Measurements from ENCODE around the gene CYP26A1. TPM values are rescaled to one million over a fixed set of nuclear protein-coding genes. Genes with fewer than 3 reads are reported as not detected.

Gene CYP26A1
- total RNA-seq, 1 donor from 2014 or later = 0.18 TPM

DNA sequence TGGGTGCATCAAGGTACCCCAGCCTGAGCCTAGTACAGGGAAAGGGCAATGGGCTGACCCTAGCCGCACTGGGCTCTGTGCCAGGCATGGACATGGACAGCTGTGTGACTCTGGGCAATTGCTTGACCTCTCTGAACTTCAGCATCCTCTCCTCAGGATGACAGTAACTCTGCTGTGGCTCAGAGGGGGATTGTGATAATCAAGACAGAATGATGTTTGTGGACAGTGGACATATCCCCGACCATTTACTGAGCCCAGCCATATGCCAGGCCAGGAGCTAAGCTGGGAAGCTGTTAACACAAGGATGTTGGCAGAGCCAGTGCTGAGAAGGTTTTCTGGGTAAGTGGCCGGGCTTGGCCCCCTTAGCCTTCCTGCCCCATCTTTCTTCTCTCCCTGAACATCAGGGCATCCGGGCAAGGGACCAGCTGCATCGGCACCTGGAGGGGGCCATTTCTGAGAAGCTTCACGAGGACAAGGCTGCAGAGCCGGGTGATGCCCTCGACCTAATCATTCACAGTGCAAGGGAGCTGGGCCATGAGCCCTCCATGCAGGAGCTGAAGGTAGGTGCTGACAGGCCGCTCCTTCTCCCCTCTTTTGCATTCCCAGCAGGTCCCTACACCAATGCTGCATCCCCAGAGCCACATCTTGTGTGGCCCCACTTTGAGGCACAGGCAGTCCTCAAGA, 9.6 kb upstream of the CYP26A1 start:
- Histone ChIP-seq H3K27me3 (ENCODE audit: insufficient read depth, low read length) (peaks cover 88% of the 10 kb centered on the region), H2AFZ (ENCODE audit: low read depth, low read length) (no peak overlapping the region), H3K9me3 (ENCODE audit: insufficient read depth, low read depth, low read length) (peaks cover 5% of the 10 kb centered on the region), H3K36me3 (ENCODE audit: insufficient read depth, low read length) (no peaks in the 10 kb centered on the region), H3K9ac (ENCODE audit: low read length) (no peak overlapping the region), H3K4me1 (ENCODE audit: insufficient read depth, low read length) (peaks cover 21% of the 10 kb centered on the region), H4K20me1 (ENCODE audit: insufficient read depth, low read length) (no peaks in the 10 kb centered on the region), H3K27ac (ENCODE audit: low read depth, low read length) (no peak overlapping the region), H3K4me3 (ENCODE audit: insufficient read depth, low read depth, low read length) (no peak overlapping the region), H3K4me2 (ENCODE audit: low read length) (peak overlapping the region; percentile 8), H3K79me2 (ENCODE audit: insufficient read depth, low read length) (no peaks in the 10 kb centered on the region)
- TF ChIP-seq CTCF (IDR thresholded peaks at IDR 0.05; ENCODE audit: insufficient read depth, low read depth, low read length) (no peak), EZH2 (IDR thresholded peaks at IDR 0.05; ENCODE audit: insufficient read depth, low read length) (no peak)
- Mint-ChIP-seq H3K27ac (ENCODE audit: unreplicated experiment) (peak overlapping the region; percentile 81), H3K9me3 (ENCODE audit: unreplicated experiment) (peaks cover 27% of the 10 kb centered on the region), H3K36me3 (ENCODE audit: low read depth, unreplicated experiment) (no peaks in the 10 kb centered on the region), H3K27me3 (ENCODE audit: low read depth, unreplicated experiment) (peaks cover 83% of the 10 kb centered on the region), H3K4me3 (ENCODE audit: unreplicated experiment) (no peak overlapping the region), H3K4me1 (ENCODE audit: low read depth, unreplicated experiment) (no peaks in the 10 kb centered on the region)
- DNase-seq (ENCODE audit: low read depth) (no peak), FAIRE-seq (no peak)

DNA sequence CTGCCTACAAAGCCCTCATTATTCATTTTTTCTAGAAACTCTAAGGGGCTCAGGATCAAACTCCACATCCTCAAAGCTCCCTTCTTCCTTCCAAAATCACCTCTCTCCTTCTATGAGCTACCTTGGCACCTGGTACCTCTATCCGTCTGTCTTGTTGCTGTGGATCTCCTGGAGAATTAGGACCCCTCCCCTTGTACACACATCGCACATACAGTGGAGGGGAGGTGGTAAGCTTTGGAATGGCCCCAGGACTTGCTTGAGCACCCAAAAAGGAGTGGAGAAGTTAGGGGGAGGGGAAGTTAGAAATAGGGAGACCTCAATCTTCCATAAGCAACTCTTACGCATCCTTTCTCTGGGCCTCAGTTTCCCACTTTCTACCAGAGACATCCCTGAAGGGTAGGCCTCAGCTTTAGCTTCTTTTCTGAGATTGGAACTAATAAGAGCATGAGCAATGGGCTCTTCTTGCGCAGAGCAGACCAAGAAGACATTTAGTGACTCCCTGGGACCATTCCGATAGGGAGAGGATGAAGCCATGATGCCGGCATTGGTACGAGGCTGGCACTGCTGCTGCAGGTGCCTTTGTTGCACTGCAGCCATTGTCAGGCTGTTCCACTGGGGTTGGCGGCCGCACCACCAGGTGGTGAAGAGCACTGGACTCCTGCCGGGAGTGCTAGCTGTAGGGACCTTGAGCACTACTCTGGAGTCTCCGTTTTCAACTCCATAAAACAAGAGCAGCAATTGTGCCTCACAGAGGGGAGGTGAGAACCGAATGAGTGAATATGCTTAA, 8.6 kb upstream of the CYP26A1 start:
- H3K36me3 ChIP-seq (ENCODE audit: insufficient read depth, low read length) = no peaks in the 10 kb centered on the region
- peaks cover 21% of the 10 kb centered on the region for H3K9me3 Mint-ChIP-seq (ENCODE audit: unreplicated experiment)
- no peak overlapping the region for H3K27ac ChIP-seq (ENCODE audit: low read depth, low read length)
- no peak overlapping the region for H3K4me3 ChIP-seq (ENCODE audit: insufficient read depth, low read depth, low read length)
- peaks cover 21% of the 10 kb centered on the region for H3K4me1 ChIP-seq (ENCODE audit: insufficient read depth, low read length)
- peaks cover 86% of the 10 kb centered on the region for H3K27me3 ChIP-seq (ENCODE audit: insufficient read depth, low read length)
- H3K9ac ChIP-seq (ENCODE audit: low read length) = no peak overlapping the region
- no peak overlapping the region for H2AFZ ChIP-seq (ENCODE audit: low read depth, low read length)
- peaks cover 5% of the 10 kb centered on the region for H3K9me3 ChIP-seq (ENCODE audit: insufficient read depth, low read depth, low read length)
- H3K36me3 Mint-ChIP-seq (ENCODE audit: low read depth, unreplicated experiment) = no peaks in the 10 kb centered on the region
- peaks cover 81% of the 10 kb centered on the region for H3K27me3 Mint-ChIP-seq (ENCODE audit: low read depth, unreplicated experiment)
- H3K4me1 Mint-ChIP-seq (ENCODE audit: low read depth, unreplicated experiment) = no peaks in the 10 kb centered on the region
- peak overlapping the region; percentile 50 for H3K4me3 Mint-ChIP-seq (ENCODE audit: unreplicated experiment)
- H3K79me2 ChIP-seq (ENCODE audit: insufficient read depth, low read length) = no peaks in the 10 kb centered on the region
- TF ChIP-seq EZH2 (IDR thresholded peaks at IDR 0.05; ENCODE audit: insufficient read depth, low read length) (no peak), CTCF (IDR thresholded peaks at IDR 0.05; ENCODE audit: insufficient read depth, low read depth, low read length) (no peak)
- H3K4me2 ChIP-seq (ENCODE audit: low read length) = peak overlapping the region; percentile 48
- FAIRE-seq (no peak), DNase-seq (ENCODE audit: low read depth) (no peak)
- no peaks in the 10 kb centered on the region for H4K20me1 ChIP-seq (ENCODE audit: insufficient read depth, low read length)
- H3K27ac Mint-ChIP-seq (ENCODE audit: unreplicated experiment) = no peak overlapping the region

All from astrocyte (in vitro differentiated cells and primary cell).